Stimulated activated CD4-positive, alpha-beta T cell treated with anti-CD3 and anti-CD28 coated beads, TNF-alpha, amount 100 ng/mL, for 24 hours (primary cell): ENCODE data around the gene CLCA2.

ENCODE experiments used
- DNase-seq, 3 experiments: peaks; one replicate each; pipeline ENCODE4 v3.0.0-alpha.2; 2020; ENCODE audit warnings: low read depth in 3 of 3

The CLCA2 gene

DNA sequence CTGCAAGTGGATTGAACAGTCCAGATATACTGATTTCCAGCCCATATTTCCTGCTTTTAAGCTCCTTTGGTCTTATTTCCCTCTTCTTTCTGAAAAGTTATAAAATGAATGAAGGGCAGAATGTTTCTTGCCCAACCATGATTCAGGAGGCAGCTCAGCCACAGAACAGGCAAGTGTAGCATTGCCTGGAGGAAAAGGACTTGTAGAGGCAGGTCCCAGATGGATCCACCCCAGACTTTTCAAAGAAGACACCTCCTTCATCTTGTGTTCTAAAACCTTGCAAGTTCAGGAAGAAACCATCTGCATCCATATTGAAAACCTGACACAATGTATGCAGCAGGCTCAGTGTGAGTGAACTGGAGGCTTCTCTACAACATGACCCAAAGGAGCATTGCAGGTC is at the start of gene CLCA2:
TSS of gene CLCA2 (plus strand) at position 299 of the 400 bp plus-strand sequence. CDS start at position 376, 77 bp downstream.
- DNase-seq, result no peak

- no peak for DNase-seq
Measured at GRCh38 chr1:86375688-86376087, 48.3 kb upstream of the CLCA2 start.

DNA sequence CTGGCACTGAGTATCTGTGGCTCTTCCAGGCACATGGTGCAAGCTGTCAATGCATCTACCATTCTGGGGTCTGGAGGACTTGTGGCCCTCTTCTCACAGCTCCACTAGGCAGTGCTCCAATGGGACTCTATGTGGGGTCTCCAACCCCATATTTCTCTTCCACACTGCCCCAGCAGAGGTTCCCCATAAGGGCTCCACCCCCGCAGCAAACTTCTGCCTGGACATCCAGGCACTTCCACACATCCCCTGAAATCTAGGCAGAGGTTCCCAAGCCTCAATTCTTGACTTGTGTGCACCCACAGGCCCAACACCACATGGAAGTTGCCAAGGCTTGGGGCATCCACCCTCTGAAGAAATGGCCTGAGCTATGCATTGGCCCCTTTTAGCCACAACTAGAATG is 46.6 kb upstream of the CLCA2 start:
- DNase-seq, result no peak

DNA sequence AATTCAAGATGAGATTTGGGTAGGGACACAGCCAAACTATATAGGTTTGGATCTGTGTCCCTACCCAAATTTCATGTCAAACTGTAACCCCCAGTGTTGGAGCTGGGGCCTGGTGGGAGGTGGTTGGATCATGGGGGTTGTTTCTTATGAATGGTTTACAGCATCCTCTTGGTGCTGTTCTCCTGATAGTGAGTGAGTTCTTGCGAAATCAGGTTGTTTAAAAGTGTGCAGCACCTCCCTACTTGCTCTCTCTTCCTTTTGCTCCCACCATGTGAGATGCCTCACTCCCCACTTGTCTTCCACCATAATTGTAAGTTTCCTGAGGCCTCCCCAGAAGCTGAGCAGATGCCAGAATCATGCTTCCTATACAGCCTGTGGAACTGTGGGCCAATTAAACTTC is 45.2 kb upstream of the CLCA2 start:
- DNase-seq, result no peak

GRCh38 chr1:86380257-86380861 is 43.6 kb upstream of the CLCA2 start:
- DNase-seq, result no peak

DNA sequence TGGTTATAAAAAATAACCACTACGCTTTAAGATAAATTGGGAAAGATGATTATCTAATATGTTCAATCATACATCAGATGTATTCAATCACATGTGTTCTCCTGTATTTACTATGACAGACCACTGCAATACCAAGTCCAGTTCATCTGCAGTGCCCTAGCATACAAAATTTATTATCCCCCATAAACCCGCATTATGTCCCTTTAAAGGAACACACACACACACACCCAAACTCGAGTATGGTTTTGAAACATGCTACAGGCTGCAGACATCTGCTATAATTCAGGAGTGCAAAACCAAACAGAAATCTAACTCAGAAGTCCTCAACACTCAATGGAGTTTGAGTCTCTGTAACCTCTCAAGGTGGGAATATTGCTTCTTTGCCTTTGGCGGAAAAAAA is 42.7 kb upstream of the CLCA2 start:
- DNase-seq, result no peak

DNA sequence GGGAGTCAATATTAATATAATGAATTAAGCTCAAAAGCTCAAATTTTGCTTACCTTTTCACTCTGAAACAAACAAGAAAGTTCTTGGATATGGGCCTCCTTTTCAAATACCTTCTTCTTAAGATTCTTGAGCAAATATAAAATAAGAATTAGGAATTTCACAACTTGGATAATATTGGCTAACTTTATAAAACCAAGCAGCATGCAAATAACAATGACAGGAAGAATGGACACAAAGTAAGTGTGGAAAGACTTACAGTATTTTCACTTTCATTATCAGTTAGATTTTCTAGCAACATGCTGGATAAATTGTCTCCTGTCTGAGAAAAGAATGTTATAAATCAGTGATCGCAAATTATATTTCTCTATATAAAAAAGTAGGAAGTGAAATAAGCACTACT is 41.1 kb upstream of the CLCA2 start:
- DNase-seq, result no peak

GRCh38 chr1:86387916-86388627 is 35.9 kb upstream of the CLCA2 start:
- DNase-seq, result no peak

GRCh38 chr1:86388777-86389176 is 35.2 kb upstream of the CLCA2 start:
- DNase-seq, result no peak

- DNase-seq, result no peak
Measured at GRCh38 chr1:86389307-86389706, 34.7 kb upstream of the CLCA2 start.

- DNase-seq, result no peak
Measured at GRCh38 chr1:86394416-86394815, 29.6 kb upstream of the CLCA2 start.

- peak; percentile 77 to 88 (median 79) for DNase-seq
Measured at GRCh38 chr1:86395751-86396497, 28.0 kb upstream of the CLCA2 start, which contains the start of gene ODF2L. ODF2L (minus strand) TSS chr1:86396323; CDS start chr1:86387027, 9,296 bp downstream.

DNA sequence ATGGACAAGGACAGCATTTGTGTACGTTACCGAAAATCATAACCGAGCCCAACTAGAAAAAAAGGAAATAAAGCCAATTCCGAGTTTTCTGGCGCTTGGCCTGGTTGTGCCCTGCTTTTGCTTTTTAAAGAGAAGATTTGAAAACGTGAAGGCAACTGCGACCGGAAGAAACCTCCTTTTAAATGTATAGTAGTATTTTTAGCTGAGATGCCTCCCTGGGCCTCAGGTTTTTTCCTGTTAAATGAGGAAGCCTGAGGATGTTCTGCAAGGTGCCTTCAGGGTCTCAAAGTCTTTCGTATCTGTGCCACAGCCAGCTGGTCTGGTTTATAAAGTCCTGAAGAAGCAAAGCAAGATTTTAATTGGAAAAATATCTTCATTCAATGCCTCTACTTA is 27.5 kb upstream of the CLCA2 start:
- no peak for DNase-seq

DNA sequence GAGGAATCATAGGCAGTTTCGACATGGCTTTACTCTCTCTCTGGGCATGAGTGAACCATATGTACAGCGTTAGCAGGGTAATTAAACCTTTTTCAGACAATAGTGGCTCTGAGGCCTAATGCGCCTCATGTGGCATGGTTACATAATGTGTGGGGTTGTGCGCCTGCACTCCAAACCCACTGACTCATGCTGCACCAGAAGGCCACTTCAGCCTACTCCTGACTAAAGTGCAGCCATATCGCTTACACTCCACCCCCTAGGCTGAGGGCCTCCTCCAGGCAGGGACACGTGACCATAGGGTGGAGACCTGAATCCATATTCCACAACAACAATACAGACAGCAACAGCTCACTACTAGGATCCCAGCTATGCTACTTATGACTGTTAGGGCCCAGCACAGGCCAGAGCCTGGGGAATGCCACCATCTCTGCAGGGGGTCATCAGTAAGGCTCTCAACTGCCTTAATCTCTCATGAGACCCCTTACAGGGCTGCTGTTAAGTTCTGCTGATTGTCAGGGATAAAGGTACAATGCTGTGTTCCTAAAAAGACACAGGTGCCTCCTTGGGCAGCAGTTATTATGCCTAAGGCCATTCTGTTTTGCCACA is 14.5 kb upstream of the CLCA2 start:
- DNase-seq, result no peak

GRCh38 chr1:86410879-86411278 is 13.1 kb upstream of the CLCA2 start:
- DNase-seq, result no peak

GRCh38 chr1:86416343-86416742 is 7.6 kb upstream of the CLCA2 start:
- no peak for DNase-seq

GRCh38 chr1:86419277-86419903 is 4.6 kb upstream of the CLCA2 start:
- peak in 1 of 3 experiments; percentile 18 for DNase-seq

DNA sequence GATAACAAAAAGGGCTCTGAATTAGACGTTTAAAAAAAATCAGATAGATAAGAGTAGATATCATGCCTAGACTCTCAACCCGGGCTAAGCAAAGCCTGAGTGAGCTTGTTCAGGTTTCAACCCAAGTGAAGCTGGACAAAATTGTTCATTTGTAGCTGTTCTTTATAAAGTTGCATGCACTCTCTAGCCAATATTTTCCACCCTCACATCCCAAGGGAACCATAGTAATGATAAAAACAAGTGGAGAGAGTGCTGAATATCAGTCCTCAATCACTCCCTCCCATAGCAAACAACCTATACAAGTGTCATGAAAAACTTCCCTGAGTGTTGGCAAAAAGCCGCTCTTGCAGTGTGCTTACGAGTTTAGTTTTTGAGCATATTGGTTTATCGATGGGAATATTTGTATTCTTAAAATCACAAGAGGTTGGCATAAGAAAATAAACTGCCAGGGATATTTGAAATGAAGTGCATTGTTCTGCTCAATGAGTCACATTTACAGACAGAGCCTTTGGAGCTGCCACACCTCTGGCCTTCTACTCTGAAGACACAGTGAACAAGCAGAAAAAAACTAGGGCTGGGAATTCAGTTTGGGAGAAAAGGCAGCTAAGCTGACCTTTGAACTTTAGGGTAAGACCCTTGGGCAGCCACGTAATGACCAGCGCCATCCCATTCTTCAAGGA is 2.2 kb upstream of the CLCA2 start:
- DNase-seq, result no peak

DNA sequence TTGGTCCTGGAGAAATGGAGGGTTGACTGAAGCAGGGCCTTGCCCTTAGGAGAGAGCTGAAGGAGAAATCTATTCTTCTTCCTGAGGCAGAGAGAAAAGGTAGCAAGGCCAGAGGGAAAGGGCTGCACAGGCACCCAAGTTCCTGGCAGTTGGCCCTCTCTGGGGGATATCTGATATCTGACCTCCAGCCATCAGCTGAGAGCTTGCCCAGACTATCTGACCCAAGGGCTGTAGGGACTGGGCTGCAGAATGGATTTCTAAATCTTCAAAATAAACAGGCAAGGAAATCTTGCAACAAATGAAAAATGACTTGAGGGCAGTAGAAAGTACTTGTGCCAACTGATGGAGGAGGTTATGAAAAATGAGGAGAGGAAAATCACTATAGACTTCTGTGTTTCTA is 498 bp upstream of the CLCA2 start:
- no peak for DNase-seq

GRCh38 chr1:86429122-86429725 is 5.3 kb downstream of the CLCA2 start:
- no peak for DNase-seq

- no peak for DNase-seq
Measured at GRCh38 chr1:86429835-86430234, 5.9 kb downstream of the CLCA2 start.
